ENCODE results near the gene TACC3. TPM values are rescaled to one million over a fixed set of nuclear protein-coding genes. Genes with fewer than 3 reads are reported as not detected.

TACC3 gene
- polyA plus RNA-seq, 1 of the 3 experiments (the other 2 are of a cell fraction), result 49.5 TPM

DNA sequence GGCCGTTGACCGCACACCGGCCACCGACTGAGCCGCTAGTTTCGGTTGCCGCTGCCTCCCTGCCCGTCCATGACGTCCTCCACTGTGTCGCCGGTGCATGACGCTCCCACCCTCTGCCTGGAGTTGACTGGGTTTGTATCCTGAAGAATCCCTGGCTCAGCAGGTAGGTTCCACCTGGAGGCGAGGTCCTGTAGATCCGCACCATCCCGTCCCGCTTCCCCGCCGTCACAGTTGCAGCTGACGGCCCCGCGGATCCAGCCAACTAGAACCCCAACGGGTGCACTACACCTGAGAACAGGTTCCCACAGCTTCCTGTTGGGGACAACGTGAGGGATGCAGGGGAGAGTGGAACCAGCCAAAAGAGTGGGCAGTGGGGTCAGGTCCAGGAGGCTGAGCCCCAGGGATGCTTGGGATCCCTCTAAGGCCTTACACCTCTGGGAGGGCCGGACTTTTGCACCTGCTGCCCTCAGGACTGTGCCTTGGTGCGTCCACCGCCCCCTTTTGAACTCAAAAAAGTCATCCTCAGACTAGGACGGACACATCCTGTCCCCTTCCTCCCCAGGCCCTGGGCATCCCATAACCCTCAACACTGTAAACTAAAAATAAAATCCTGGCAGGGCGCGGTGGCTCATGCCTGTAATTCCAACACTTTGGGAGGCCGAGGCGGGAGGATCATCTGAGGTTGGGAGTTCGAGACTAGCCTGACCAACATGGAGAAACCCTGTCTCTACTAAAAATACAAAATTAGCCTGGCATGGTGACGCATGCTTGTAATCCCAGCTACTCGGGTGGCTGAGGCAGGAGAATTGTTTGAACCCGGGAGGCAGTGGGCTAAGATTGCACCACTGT is 8.1 kb upstream of the TACC3 start:
- H3K9ac ChIP-seq, result peak overlapping the region; percentile 100
- H3K9me2 ChIP-seq, result no peaks in the 10 kb centered on the region
- peaks cover 22 to 23% of the 10 kb centered on the region in 2 experiments; a peak in 2 of 4 replicates for H3K4me1 ChIP-seq (ENCODE audit: control insufficient read depth in 1 of 2, insufficient read depth in 2 of 2, low read depth in 1 of 2, low read length in 1 of 2)
- DNase-seq, result no peak
- TF ChIP-seq YY1 (IDR thresholded peaks at IDR 0.05; ENCODE audit: low read depth) (no peak), EP300 (IDR thresholded peaks at IDR 0.05; ENCODE audit: borderline replicate concordance in 1 of 2, low read depth in 1 of 2, low read length in 1 of 2) (no peak), TAF1 (IDR thresholded peaks at IDR 0.05; ENCODE audit: borderline replicate concordance, low read depth, low read length) (no peak; the same call in 1 of the 2 replicates)
- TF ChIP-seq, protein P1, sequence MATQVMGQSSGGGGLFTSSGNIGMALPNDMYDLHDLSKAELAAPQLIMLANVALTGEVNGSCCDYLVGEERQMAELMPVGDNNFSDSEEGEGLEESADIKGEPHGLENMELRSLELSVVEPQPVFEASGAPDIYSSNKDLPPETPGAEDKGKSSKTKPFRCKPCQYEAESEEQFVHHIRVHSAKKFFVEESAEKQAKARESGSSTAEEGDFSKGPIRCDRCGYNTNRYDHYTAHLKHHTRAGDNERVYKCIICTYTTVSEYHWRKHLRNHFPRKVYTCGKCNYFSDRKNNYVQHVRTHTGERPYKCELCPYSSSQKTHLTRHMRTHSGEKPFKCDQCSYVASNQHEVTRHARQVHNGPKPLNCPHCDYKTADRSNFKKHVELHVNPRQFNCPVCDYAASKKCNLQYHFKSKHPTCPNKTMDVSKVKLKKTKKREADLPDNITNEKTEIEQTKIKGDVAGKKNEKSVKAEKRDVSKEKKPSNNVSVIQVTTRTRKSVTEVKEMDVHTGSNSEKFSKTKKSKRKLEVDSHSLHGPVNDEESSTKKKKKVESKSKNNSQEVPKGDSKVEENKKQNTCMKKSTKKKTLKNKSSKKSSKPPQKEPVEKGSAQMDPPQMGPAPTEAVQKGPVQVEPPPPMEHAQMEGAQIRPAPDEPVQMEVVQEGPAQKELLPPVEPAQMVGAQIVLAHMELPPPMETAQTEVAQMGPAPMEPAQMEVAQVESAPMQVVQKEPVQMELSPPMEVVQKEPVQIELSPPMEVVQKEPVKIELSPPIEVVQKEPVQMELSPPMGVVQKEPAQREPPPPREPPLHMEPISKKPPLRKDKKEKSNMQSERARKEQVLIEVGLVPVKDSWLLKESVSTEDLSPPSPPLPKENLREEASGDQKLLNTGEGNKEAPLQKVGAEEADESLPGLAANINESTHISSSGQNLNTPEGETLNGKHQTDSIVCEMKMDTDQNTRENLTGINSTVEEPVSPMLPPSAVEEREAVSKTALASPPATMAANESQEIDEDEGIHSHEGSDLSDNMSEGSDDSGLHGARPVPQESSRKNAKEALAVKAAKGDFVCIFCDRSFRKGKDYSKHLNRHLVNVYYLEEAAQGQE (IDR thresholded peaks at IDR 0.05; ENCODE audit: low read depth, low read length), result no peak
- no peaks in the 10 kb centered on the region for H3K9me3 ChIP-seq
- peaks cover 29% of the 10 kb centered on the region for H4K20me1 ChIP-seq (ENCODE audit: insufficient read depth)
- H3K27ac ChIP-seq (ENCODE audit: low read depth in 2 of 2, low read length in 1 of 2), result peak overlapping the region; percentile 65 to 90
- peak overlapping the region; percentile 77 to 97 for H3K4me3 ChIP-seq (ENCODE audit: low read depth in 2 of 2, low read length in 1 of 2)
- H3K79me2 ChIP-seq (ENCODE audit: insufficient read depth), result peaks cover 87% of the 10 kb centered on the region
- ChIA-PET POLR2A (interaction anchor here (2.1 kb wide), 1 partner anchor 7 kb away, joined by 16 read pairs; the partner anchor contains the start of genes TACC3 and TMEM129), CTCF (interaction anchor here (1.1 to 2.1 kb wide), 3 partner anchors 20 to 35 kb away, joined by 3 to 19 read pairs (median 4); no protein-coding TSS in a partner anchor)
- peaks cover 24% of the 10 kb centered on the region for H3F3A ChIP-seq (replicated peaks; ENCODE audit: insufficient read depth)
- H2AFZ ChIP-seq (ENCODE audit: low read depth), result peak overlapping the region; percentile 65
- peak overlapping the region; percentile 99 for H3K4me2 ChIP-seq
- peaks cover 26% of the 10 kb centered on the region in 2 experiments for H3K36me3 ChIP-seq (replicated peaks in 1 of 2; ENCODE audit: control insufficient read depth in 1 of 2, insufficient read depth in 2 of 2, low read length in 1 of 2)
- 27% methylated on average over 31 of the region's 35 CpGs for WGBS (ENCODE audit: low lambda C conversion rate)
- no peaks in the 10 kb centered on the region for H3K27me3 ChIP-seq (ENCODE audit: insufficient read depth)

DNA sequence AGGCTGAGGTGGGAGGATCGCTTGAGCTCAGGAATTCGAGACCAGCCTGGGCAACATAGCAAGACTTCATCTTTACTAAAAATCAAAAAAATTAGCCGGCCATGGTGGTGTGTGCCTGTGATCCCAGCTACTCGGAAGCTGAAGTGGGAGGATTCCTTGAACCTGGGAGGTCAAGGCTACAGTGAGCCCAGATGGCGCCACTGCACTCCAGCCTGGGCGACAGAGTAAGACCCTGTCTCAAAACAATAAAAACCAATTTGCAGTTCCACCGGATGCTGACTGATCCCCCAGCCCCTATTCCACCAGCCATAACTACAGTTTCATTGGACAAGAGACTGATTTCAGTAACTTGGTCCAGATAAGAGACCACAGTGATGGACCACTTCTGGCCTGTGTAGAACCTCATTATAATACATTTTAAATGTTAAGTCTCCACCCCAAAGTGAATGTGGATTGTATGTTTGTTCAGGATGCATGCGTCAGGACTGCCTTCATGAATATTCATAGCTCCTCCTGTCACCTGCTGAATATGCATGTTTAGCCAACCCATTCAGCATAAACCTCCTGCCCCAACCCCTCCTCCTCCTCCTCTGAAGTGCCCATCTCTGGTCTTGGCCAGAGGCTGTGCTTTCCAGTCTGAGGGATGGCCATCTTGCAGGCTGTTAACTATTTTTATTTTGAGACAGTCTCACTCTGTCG is 6.9 kb upstream of the TACC3 start:
- peaks cover 86% of the 10 kb centered on the region for H3K79me2 ChIP-seq (ENCODE audit: insufficient read depth)

More for the DNA sequence above, 6.9 kb upstream of the TACC3 start:
- ChIA-PET CTCF (interaction anchor here (1.4 kb wide), 1 partner anchor 21 kb away, joined by 4 read pairs; no protein-coding TSS in a partner anchor), POLR2A (no interaction called here)
- Histone ChIP-seq H3K36me3 (replicated peaks in 1 of 2; ENCODE audit: control insufficient read depth in 1 of 2, insufficient read depth in 2 of 2, low read length in 1 of 2) (peaks cover 17 to 32% of the 10 kb centered on the region in 2 experiments), H3K4me1 (ENCODE audit: control insufficient read depth in 1 of 2, insufficient read depth in 2 of 2, low read depth in 1 of 2, low read length in 1 of 2) (peaks cover 14 to 32% of the 10 kb centered on the region in 2 experiments; a peak in 2 of 4 replicates), H4K20me1 (ENCODE audit: insufficient read depth) (peaks cover 17% of the 10 kb centered on the region), H3K4me3 (ENCODE audit: low read depth in 2 of 2, low read length in 1 of 2) (no peak overlapping the region), H3K4me2 (peak overlapping the region; percentile 99), H3K9me3 (no peaks in the 10 kb centered on the region), H2AFZ (ENCODE audit: low read depth) (no peak overlapping the region), H3K27ac (ENCODE audit: low read depth in 2 of 2, low read length in 1 of 2) (no peak overlapping the region; a peak in 1 of 4 replicates), H3F3A (replicated peaks; ENCODE audit: insufficient read depth) (peaks cover 24% of the 10 kb centered on the region), H3K27me3 (ENCODE audit: insufficient read depth) (no peaks in the 10 kb centered on the region), H3K9ac (no peak overlapping the region), H3K9me2 (no peaks in the 10 kb centered on the region)
- 87% methylated on average over 8 of the region's 9 CpGs for WGBS (ENCODE audit: low lambda C conversion rate)
- no peak for DNase-seq
- TF ChIP-seq FOSL2 (IDR thresholded peaks at IDR 0.05; ENCODE audit: borderline replicate concordance, low read depth), result no peak
- no peak for TF ChIP-seq NRF1 (IDR thresholded peaks at IDR 0.05; ENCODE audit: low read depth, low read length)
- TF ChIP-seq TEAD4 (IDR thresholded peaks at IDR 0.05; ENCODE audit: borderline replicate concordance, insufficient read depth), result no peak
- no peak for TF ChIP-seq RFX5 (IDR thresholded peaks at IDR 0.05; ENCODE audit: low read length)
- TF ChIP-seq TAF1 (IDR thresholded peaks at IDR 0.05; ENCODE audit: borderline replicate concordance, low read depth, low read length), result no peak
- TF ChIP-seq, protein P2, sequence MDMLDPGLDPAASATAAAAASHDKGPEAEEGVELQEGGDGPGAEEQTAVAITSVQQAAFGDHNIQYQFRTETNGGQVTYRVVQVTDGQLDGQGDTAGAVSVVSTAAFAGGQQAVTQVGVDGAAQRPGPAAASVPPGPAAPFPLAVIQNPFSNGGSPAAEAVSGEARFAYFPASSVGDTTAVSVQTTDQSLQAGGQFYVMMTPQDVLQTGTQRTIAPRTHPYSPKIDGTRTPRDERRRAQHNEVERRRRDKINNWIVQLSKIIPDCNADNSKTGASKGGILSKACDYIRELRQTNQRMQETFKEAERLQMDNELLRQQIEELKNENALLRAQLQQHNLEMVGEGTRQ (IDR thresholded peaks at IDR 0.05; ENCODE audit: borderline replicate concordance, low read depth, low read length), result no peak
- TF ChIP-seq MEF2A (IDR thresholded peaks at IDR 0.05; ENCODE audit: borderline replicate concordance, low read depth), result no peak
- TF ChIP-seq NFIC (IDR thresholded peaks at IDR 0.05; ENCODE audit: borderline replicate concordance), result no peak
- TF ChIP-seq TCF12 (IDR thresholded peaks at IDR 0.05), result no peak
- TF ChIP-seq EP300 (IDR thresholded peaks at IDR 0.05; ENCODE audit: borderline replicate concordance in 1 of 2, low read depth in 1 of 2, low read length in 1 of 2), result no peak

Data from SK-N-SH (cell line).